HG03095 (cell line): ENCODE measurements around the gene TBC1D10A.

Source experiments
- ATAC-seq: cut with Tn5 transposase; IDR thresholded peaks from one replicate; pipeline ENCODE4 v1.9.1; 2021; ENCODE audit warnings: moderate library complexity; ENCODE audit not compliant: unreplicated experiment

The TBC1D10A gene

DNA sequence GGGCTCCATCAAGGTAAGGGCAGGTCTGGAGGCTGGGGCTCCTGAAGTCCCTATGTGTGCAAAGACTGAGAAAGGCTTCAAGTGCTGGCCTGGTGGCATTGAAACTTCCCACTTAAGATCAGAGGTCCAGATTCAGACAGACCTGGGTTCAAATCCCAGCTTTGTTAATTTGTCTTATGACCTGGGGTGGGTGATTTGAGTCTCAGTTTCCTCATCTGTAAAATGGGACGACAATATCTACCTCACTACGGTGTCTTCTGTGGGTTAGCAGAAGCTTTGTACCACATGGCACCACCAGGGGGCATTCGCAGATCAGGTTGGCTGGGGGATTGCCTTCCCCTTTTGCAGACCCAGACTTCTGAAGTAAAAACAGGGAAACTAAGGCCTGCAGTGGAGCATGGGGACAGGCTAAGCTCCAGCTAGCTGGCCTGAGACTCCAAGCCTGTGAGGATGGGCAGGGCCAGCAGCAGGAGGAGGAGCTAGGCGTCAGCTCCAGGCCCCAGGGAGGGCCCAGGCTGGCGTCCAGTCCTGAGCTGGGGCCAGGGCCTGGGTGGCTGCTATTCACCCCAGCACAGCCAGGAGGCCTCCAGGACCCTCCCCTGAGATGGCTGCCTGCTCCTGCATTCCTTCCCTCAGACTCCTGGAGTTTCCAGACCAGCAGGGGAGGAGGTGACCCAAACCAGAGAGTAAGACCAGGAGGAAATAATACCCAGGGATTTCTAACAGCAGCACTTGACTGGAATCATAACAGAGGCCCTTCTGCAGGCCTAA, 38.9 kb downstream of the TBC1D10A start:
- peak; percentile 32 for ATAC-seq

- ATAC-seq: no peak
Observed at GRCh38 chr22:30286813-30287647, 39.7 kb downstream of the TBC1D10A start.

GRCh38 chr22:30286331-30286730, 40.4 kb downstream of the TBC1D10A start:
- no peak for ATAC-seq

DNA sequence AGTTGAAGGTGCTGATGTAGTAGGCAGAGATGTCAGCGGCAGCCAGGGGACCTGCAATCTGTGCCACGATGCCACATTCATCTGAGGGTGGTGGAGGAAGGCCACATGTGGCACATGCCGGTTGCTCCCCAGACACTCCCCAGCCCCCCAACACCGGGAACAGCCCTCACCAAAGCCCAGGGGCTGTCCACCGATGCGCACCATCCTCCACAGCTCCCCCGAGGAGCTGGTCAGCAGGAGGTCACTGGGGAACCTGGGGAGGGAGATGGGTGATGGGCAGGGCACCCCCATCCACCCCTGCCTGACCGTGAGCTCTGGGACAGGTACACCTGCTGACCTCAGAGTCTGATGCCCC, 40.9 kb downstream of the TBC1D10A start:
- no peak for ATAC-seq

DNA sequence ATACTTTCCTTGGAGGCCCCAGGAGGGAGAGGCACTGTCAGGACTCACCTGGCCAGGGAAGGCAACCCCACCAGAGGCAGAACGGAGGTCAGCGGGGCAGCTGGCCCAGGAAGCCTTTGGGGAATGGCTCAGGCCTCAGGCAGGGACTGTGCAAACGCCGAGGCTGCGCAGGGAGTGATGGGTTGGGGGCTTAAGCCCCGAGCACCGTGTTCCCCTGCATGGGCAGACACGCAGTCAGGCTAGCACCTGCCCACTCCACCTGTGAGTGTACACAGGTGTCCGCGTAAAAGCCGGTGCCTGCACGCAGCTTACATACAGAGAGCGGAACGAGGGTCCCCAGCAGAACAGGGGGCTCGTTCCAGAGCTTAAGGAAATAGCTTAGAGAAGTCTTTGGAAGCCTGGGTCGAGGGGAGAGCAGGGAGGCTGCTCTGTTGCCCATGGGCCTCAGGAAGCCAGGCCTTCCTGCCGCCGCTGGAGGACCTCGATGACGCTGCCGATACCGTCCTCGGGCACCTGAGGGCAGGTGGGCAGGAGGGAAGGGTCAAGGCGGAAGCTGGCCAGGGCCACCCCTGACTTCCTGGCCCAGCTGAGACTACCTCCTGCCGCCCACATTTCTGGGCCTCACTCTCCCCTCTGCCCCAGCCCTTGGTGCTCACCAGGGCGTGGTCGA, 41.4 kb downstream of the TBC1D10A start:
- ATAC-seq: no peak

- no peak for ATAC-seq
Observed at GRCh38 chr22:30284666-30285065, 42.1 kb downstream of the TBC1D10A start.

DNA sequence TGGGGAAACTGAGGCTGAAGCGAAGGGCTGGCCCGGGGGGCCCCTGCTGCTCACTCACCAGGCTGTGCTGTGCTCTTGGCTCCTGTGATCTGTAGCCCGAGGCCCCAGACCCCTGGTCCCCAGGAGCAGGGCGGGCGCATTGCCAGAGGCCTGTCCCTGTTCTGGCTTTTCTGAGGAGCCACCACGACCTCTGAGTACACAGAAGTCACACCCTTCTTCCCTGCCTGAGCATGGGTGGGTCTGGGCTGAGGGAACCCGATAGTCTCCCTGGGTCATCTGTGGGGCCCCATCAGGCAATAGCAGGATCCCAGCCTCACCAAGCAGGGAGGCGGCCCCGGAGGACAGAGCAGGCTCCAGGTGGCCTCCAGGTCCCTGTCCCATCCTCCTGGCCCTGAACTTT, 42.6 kb downstream of the TBC1D10A start:
- no peak for ATAC-seq

GRCh38 chr22:30283342-30283741, 43.4 kb downstream of the TBC1D10A start:
- ATAC-seq: no peak

DNA sequence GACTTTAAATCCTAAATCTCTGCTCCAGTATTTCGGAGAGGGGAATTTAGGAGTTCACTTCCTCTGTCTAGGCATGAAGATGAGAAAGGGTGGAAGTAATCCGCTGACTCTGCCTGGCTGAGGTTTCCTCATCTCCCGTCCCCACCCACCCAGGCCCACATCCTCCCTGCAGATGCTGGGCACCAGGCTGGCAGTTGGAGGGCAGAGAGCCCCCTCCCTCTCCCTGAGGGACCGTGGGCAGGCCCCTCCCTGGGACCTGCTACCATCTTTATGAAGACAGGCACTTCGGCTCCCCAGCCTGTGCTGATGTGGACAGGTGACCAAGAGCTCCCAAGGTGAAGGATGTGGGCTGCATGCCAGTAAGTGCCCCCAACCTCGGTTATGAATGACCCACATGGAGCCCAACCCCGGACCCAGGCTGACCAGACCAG, 44.1 kb downstream of the TBC1D10A start:
- ATAC-seq: no peak

- no peak for ATAC-seq
Observed at GRCh38 chr22:30280505-30280904, 46.2 kb downstream of the TBC1D10A start.

DNA sequence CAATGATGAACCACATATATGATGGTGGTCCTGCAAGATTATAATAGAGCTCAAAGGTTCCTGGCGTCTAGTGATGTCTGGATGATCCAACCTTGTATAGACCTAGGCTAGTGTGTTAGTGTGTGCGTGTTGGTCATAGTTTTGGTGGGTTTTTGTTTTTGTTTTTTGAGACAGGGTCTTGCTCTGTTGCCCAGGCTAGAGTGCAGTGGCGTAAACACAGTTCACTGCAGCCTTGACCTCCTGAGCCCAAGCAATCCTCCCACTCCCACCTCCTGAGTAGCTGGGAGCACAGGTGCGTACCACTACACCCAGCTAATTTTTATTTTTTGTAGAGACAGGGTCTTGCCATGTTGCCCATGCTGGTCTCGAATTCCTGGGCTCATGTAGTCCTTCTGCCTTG, 46.8 kb downstream of the TBC1D10A start:
- no peak for ATAC-seq

- no peak for ATAC-seq
Observed at GRCh38 chr22:30279046-30279788, 47.5 kb downstream of the TBC1D10A start.

- ATAC-seq: no peak
Observed at GRCh38 chr22:30277547-30278344, 49.0 kb downstream of the TBC1D10A start.

DNA sequence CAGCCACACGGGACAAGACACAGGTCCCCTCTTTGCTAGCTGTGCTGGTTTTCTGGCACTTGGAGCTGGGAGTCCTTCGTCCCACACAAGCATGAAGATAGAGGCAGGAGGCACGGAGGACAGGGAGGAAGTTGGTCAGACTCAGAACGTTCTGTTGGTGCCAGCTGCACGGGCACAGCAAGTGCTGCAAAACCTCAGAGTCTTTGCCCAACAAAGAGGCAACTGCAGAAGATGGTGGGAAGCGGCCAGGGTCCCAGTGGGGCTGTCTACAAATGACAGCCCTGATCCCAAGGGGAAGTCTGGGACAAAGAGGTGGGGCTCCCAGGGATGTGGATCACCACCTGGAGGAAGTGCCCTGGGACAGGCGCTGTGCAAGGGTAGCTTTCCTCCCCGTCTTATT, 50.7 kb downstream of the TBC1D10A start:
- no peak for ATAC-seq

DNA sequence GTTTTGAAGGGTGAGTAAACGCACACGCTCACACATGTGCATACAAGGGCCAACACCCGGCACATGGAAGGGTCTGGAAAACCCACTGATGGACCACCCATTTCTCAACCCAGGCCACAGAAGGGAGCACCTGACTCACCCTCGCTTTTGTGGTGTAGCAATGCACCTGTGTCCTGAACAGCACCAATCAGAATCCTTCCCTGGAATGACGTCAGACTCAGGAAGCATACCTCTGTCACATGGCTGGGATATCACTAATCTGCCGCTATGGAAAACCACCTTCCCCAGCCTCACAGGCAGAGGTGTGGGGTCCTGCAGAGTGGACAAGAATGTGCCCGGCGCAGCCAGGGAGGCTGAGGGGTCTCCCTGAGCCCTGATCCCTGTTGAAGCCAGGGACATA, 51.1 kb downstream of the TBC1D10A start:
- ATAC-seq: no peak

GRCh38 chr22:30274437-30274812, 52.3 kb downstream of the TBC1D10A start:
- no peak for ATAC-seq

- ATAC-seq: no peak
Observed at GRCh38 chr22:30273711-30274436, 52.9 kb downstream of the TBC1D10A start.

GRCh38 chr22:30272781-30273601, 53.8 kb downstream of the TBC1D10A start:
- no peak for ATAC-seq

GRCh38 chr22:30270832-30271231, 55.9 kb downstream of the TBC1D10A start:
- ATAC-seq: no peak
